NCI-H526 treated with DMSO at 0.1 percent for 48 hours (cell line): ENCODE measurements around the gene SLC40A1.

Experiments
- DNase-seq: peaks from one replicate; lab custom pipeline; 2025; lab: John Stamatoyannopoulos, UW

SLC40A1 gene

GRCh38 chr2:189512879-189513278 is 67.7 kb downstream of the SLC40A1 start:
- DNase-seq: no peak

GRCh38 chr2:189511960-189512319 is 68.6 kb downstream of the SLC40A1 start:
- DNase-seq: no peak

GRCh38 chr2:189511210-189511959 is 69.2 kb downstream of the SLC40A1 start:
- no peak for DNase-seq
